Limb (tissue), 2 donors: ENCODE measurements around the gene KCP.

Source experiments
- DNase-seq, 2 donors: peaks; one replicate each; pipeline ENCODE4 v3.0.0-alpha.2; 2016; ENCODE audit errors: extremely low spot score in 2 of 2

The KCP gene

DNA sequence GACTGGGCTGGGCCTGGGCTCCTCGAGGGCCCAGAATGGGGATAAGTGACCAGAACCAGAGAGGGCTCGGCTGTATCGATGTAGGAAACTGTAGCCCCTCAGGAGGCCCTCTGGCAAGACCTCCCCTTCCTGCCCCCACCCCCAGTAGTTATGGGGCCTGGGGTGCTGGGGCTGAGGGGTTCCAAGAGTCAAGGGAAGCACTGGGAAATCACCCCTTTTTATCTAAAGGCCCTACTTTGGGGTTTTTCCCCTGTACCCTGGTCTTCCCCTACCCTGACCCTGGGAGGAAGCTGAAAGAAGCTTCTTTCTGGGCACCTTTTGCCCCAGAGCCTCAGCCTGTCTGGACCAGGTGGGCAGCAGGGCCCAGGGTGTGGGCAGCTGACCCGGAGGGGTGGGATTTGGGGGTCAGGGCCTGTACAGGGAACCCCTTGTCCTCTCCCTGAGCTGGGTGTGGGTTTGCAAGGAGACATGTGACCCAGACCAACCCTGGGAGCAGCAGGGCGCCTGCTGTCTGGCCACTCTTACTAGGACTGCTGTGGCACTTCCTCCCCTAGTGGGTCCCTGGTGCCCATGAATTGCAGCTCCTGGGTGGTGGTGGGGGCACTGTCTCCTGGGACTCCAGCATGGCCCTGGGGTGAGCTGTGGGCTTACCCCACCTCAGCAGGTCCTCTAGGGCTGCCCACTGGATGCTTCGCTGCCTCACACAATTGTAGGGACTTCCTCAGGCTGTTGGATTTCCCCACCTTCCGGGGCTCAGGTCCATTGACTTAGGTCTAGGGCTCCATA, 28.8 kb upstream of the KCP start:
- no peak for DNase-seq

DNA sequence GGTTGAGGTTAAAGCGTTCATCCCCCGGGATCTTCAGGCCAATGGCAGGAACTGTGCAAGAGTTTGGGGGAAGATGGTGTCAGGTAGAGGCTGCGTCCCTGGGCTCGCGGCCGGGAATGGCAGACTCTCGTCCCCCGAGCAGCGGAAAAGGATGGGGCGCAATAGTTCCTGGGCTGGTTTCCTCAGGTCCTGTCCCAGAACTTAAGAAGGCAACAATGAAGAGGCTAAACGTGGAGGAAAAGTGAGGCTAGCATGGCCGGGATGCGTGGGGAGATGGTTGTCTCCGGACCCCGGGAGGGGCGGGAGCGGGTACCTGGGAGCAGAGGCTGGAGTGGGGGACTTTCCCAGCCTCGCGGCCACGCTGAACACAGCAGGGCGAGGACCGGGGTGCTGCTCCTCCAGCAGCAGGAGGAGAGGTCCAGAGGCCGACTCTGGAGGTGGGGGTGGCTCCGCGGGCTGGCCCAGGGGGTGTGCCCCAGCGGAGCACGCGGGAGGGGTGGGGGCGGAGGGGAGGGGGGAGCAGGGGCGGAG, 28.1 kb upstream of the KCP start:
- DNase-seq: no peak

DNA sequence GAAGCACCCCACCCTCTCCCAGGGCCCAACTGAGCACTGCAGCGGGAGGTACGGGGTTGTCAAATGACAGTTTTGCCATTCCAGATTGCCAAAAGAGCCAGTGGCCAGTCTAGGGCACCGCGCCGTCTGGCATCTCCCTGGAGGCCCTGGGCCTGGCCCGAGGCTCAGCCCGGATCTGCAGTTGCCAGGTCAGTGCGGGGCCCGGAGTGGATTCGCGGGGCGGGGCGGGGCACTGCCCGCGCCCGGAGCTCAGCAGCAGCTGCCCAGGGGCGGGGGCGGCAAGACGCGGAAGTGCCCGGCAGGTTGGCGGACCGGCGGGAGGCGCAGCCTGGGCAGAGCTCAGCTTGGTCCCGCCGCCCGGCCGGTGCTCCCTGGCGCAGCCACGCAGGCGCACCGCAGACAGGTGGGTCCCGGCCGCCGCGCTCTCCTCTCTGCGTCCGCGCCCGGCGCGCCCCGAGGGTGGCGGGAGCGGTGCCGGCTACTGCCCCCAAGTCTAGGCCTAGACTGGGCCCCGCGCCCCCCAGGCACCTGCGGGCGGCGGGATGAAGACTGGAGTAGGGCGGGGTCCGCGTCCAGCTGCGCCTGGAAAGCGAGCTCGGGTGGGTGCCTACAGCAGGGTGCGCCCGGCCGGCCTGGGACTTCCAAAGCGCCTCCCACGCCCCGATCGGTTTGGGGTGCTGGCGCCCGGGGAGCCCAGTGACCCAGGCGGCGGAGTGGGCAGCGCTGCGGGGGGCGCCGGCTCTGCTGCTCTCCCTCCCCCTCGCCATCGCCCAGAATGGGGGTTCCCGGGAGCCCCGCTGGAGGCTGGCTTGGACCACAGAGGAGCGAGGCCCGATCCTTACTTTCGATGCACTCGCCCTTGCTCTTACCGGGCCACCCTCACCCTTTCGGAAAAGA, 27.4 kb upstream of the KCP start, which contains the start of gene IRF5:
TSS of gene IRF5 (plus strand) at position 281 of the 897 bp plus-strand sequence. CDS start 4,155 bp downstream, outside the sequence.
- DNase-seq: no peak

DNA sequence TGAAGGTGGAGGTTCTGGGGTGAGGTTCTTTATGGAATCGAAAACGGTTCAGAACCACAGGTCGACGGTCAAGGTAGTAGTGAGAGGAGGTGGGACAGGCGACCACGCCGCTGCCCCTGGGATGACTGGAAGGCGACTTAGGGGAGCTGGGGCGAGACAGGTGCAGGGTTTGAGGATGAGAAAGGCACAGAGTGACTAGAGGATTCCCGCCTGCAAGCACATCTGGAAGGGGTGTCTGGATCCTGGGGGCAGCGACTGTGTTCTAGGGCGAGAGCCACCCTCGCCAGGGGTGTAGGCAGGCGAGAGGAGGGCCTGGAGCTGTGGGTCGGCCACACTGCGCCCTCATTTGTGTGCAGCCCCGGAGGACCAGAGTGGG, 26.8 kb upstream of the KCP start:
- DNase-seq: no peak

DNA sequence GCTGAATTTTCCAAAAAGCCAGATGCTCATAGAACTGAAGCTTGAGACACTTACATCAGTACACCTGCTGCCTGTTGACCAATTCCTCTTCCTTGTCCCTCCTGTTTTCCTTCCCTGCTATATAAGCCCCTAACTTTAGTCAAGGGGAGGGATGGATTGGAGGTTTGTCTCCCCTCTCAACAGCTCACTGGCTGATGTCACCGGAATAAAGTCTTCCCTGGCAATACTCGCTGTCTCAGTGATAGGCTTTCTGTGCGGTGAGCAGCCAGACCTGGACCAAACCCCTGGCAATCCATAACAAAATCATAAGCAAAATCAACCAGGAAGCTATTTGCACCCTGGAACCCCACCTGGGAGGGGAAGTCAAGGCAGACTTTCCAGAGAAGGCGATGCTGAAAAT, 26.3 kb upstream of the KCP start:
- DNase-seq: no peak

DNA sequence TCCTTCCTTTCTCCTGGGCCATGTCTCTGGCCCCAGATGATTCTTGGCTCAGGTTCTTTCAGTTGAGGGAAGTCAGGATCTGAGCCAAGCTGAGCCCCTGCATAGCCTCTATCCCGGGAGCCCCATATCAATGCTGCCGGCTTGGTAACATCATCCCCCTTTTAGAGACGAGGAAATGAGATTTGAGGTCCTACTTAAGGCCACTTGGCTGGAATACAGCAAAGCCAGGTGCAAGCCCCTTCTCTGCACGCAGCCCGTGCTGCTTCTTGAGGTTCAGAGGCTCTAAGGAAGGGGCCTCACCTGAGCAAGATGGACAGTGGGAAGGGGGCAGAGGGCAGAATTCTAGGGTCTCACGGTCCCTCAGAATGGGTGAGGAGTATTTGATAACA, 24.8 kb upstream of the KCP start:
- DNase-seq: no peak

DNA sequence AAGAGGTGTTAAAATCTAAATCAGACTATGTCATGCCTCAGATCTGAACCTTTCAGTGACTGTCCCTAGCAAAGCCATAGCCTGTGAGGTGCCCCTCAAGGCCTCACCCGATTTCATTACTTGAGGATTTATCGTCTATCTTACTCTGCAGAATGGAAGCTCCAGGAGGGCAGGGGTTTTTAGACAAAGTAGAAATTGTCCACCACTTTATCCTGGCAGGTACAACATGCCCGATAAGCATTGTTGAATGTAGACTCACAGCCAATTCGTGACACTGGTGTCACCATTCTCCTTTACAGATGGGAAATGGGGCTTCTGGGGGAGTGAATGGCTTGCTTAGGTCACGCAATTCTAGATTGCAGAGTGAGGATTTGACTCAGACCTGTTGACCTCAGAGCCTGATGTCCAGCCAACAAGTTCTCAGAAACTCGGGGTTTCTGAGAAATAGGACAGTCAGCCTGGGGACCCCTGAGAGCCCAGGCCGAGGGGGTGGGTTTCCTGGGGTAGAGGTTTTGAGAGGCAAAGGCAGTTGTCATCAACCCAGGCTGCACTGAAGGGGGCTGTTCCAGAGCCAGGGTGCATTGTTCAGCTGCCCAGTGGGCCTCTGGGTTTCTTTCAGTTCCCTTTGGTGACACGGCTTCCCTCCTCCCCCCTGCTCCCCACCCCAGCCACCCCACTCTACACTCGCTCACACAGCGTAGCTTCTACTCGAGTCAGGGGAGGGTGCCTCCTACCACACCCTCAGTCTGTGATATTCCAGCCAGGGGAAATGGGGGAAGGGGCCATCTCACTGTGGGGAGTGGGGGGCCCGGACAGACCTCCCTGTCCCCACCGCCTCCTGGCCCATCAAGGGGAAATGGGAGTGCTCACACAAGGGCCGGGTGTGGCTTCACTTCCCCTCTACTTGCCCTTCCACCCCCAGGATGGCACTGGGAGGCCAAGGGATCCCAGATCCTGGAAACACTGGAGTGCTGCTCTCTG, 24.1 kb upstream of the KCP start:
- no peak for DNase-seq

DNA sequence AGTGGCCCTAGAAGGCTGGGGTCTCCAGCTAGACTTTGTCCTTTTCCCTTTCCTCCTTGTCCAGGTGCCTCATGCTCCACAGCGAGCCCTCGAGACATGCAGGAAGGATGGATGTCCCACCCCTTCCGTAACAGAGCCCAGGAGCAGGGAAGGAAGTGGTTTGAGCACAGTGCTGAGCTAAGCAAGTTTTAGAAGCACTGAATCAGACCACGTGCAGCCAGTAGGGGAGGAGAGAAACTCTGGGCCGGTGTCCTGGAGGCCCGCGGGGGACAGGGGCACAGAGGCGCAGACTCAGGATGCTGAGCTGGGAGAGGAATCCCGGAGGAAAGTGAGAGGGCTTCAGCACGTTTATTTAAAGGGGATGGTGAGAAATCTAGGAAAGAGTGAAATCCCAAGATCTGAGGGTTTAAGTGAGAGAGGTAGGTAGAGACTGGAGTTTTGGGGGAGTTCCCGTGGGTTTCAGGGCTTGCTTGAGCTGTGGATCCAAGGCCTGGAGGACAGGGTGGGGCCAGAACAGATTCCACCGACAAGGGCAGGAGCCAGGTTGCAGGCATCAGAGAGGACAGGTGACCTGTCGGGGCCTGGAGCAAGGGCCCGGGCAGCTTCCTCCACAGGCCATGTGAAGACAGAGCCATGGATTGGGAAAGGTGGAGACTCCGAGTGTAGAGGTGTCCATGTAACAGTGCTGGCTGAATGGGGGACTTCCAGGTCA, 22.8 kb upstream of the KCP start:
- no peak for DNase-seq

DNA sequence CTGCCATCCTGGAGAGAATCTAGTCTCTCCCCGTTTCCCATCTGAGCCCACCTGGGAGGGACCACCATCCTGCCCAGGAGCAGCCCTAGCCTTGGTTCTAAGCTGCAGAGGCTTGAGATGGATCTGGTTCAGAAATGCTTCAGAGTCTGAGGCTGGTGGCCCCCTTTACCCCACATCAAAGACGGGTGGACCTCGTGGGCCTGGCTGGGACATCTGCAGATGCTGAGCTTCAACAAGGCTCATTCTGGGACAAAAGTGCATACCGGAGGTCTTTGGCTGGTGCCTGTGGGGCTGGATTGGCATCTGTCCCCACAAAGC, 22.3 kb upstream of the KCP start:
- DNase-seq: no peak

DNA sequence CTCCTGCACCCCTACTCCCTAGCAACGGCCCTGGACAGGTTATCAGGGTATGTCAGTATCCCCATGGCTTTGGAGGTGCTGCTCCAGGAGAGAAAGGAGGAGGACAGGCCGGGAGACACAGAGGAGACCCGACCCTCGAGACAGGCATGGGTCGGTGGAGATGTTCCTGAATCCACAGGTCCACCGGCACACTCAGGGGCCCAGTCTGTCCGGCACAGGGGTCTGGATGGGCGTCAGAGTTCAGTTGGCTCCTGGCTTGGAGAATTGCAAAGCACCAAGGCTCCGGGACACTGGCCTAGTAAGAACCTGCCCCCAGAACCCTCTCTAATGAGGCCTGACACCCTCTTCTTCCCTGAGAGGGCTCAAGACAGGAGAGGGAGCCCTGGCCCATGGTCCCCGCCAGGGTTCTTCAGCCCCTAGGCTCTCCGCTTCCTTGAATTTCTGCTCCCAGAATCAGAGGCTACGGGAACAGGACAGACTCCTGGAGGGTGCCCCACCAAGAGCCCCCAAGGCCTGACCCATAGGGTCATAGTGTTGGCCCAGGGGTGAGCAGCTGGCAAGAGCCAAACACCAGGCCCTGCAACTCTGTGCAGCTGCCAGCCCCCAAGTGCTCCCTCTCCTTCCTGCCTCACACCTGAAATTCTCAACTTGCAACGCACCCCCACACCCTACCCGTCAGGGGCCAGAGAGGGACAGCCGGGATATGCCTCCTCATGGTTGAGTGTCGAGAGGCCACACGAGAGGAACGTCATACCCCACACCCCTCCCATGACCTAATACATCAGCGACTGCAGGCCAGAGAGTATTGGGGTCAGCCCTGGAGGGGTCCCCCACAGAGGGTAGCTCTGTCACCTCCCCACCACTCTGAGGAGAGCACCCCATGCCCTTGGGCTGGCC, 21.7 kb upstream of the KCP start:
- no peak for DNase-seq

DNA sequence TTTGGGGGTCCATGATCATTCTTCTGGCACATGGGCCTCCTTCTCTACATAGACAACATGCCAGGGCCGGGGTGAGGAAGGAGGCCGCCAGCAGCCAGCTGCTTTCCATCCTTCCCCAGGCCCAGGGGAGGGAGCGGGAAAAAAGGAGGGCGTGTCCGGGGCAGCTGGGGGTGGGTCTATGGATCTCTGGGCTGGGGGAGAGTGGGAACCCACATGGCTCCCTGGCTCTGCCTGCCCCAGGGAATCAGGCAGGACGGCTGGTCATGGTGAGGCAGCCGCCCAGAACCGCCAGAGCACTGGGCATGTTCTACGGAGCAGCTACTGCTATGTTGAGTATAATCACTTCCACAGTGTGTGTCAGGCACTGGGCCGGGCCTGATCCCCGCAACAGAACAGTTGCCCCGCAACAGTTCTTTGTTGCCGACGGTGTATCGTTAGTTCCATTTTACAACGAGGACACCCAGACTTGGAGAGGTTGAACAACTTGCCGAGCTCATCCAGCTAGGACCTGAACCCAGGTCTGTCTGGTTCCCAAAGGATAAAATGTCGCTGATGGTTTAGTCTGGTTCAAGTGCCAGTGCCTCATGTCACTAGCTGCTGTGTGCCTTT, 20.8 kb upstream of the KCP start:
- DNase-seq: no peak

DNA sequence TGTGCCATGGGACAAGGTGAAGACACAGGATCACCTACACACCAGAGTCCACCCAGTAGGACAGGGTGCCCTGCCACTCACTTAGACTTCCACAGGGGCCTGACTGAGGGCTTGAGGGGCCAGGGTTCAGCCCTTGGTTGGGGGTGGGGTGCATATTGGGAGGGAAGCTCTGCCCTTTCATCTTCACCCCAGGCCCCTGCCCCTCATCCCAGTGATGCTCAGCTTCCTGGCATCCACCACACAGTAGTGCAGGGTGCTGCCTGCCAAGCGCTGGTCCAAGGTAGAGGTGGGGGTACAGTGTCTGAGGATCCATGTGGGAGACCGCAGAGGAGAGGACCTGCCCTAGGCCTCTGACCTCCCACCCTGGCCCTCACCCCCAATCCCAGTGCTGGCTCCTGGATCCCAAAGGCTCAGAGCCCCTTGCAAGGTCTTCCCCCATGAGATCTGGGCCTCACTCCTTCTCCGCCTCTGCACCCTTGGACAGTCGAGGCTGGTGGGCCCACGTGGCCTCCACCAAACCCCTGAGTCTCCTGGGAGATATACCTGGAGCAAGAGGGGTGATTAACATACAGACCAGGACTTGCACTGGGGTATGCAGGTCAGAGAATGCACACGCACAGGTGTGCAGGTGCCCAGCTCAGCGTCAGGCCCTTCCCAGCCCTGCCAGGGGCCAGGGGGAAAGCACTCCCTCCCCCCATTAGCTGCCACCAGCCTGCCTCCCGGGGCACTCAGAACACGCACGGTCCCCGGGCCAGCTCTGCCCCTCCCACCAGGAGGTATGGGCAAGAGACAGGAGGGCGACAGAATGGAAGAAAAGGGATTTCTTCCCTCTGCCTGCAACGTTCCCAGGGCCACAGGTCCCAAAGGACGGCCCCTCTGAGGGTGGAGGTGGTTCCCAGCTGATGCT, 18.6 kb upstream of the KCP start:
- no peak for DNase-seq

DNA sequence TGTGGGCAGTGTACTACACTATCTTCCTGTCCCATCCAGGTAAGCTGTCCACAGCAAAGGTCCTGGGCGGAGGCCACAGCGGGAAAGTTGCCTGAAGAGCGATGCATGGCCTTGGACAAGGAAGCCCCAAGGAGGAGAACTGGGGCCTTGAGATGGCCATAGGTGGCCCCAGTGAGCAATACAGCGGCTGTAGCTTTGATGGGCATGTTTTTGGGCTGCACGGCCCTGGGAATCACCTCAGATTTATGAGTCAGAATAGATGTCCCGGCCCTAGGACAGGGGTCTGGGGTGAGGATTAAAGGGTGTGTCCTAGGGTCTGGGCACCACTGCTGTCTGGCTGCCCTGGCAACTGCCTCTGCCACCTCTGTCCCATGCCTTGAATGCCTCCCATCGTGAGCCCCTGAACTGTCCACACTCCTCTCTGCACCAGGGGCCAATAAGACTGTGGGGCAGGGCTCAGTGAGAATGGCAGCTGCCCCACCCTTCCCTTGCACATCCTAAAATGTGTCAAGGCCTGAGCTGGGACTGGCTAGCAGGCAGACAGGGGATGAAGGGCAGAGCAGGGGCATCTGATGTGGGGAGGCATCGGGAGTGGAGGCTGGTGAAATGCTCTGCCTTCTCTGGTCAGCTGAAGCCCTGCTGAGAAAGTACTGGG, 17.8 kb upstream of the KCP start:
- DNase-seq: no peak

DNA sequence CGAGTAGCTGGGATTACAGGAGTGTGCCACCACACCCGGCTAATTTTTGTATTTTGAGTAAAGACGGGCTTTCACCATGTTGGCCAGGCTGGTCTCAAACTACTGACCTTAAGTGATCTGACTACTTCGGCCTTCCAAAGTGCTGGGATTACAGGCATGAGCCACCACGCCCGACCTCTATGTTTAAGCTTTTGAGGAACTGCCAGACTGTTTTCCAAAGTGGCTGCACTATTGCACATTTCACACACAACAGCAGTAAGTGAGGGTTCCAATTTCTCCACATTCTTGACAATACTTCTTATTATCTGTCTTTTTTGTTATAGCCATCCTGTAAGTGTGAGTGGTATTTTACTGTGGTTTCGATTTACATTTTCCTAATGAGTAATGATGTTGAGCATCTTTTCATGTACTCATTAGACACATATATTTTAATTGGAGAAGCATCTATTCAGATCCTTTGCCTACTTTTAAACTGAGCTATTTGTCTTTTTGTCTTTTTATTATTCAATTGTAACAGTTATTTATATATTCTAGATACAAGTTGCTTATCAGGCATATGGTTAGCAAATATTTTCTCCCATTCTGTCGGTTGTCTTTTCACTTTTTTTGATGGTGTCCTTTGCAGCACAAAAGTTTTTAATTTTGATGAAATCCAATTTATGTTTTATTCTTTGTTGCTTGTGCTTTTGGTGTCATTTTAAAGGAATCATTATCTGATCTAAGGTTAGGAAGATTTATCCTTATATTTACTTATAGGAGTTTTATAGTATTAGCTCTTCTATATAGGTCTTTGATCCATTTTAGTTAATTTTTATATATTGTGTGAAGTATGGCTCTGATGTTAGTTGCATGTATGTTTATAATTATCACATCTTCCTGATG, 14.4 kb upstream of the KCP start:
- no peak for DNase-seq

DNA sequence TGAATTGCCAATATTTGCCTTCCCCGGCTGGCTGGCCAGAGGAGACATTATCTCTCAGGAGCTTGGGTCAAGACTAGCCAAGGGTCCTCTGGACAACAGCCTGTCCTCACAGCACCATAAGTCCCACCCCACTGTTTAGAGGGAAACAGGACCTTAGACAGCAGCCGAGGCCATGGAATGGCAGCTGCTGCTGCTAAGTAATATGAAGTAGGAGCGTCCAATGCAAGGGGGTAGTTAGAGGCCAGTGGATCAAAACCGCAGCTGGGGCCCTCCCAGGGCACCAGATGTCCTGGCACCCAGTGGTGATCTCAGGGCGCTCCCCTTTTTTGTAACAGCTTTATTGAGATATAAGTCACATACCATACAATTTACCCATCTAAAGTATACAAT, 12.9 kb upstream of the KCP start:
- DNase-seq: no peak

DNA sequence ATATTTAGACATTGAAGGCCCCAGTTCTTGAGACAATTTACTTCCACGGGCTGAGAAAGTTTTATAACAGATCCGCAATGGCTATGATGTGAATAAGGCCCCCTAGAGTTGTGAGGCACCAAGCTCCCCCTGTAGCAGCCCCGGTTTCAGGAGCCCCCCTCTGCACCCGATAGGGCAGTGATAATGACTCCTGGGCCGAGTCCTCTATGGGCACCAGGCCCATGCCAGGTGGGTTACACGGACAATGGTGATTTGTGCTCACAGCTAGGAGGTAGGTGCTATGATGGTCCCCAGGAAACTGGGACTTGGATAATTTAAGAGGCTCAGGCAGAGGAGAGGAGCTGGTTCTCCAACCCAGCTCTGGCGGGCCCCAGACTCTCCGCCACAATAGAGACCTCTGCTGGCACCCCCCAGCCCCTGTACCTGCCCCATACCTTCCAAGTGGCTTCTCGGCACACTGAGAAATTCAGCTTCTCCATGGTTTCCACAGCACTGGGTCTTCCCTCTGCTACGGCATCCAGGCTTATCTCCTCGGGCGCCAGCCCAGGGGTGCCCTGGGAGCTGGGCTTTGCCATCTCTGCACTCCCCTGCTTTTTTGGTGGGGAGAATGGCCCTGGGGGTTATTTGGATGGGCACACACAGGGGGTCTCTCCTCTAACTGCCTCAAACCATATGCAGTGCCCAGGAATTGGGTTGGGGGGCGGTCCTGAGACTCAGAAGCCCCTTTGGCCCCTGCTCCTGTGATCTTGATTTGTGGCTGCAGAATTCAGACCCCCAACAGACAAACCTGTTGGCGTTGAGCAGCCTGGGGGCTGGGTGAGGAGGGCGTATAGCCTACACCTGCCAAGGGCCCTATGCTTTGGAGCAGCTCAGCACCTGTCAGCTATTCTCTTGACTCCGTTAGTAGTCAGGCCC, 12.2 kb upstream of the KCP start:
- DNase-seq: no peak
